A673 (cell line): ENCODE data around the gene RAB3C.

Experiments used
- EZH2 ChIP-seq: fragments of 200-600 bp; sonication (generic); IDR thresholded peaks from 2 replicates; pipeline ENCODE4 v1.6.1; 2017; ENCODE audit warnings: borderline replicate concordance, low read depth, mild to moderate bottlenecking, mixed read lengths, antibody characterized with exemption, low read length; ENCODE audit not compliant: poor library complexity, severe bottlenecking
- TF ChIP-seq, protein P1 (sequence below): fragments of 300-800, 200-600 bp; sonication (generic); conservative IDR thresholded peaks from 2 replicates; pipeline ENCODE4 v1.5.1; 2017; ENCODE audit warnings: low read depth, mild to moderate bottlenecking, antibody characterized with exemption, low read length, moderate library complexity, mixed read lengths

DNA sequence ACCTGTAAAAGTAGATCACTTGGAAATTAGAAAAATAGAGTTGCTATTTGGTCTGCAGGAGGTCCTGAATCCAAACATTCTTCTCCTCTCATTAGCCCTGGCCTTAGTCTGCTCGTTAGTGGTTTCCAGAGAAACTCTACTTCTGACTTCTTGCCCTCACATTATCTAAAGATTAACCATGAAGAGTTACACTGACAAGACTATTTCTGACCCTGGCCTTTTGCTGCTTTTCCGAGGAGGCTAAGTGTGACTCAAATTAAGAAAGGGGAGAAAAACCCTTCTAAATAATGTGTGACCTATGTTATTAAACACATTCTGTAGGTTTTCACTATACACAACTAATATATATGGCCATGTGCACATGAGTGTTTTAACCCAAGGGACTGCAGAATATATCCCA, 302.4 kb downstream of the RAB3C start:
- TF ChIP-seq, protein P1, sequence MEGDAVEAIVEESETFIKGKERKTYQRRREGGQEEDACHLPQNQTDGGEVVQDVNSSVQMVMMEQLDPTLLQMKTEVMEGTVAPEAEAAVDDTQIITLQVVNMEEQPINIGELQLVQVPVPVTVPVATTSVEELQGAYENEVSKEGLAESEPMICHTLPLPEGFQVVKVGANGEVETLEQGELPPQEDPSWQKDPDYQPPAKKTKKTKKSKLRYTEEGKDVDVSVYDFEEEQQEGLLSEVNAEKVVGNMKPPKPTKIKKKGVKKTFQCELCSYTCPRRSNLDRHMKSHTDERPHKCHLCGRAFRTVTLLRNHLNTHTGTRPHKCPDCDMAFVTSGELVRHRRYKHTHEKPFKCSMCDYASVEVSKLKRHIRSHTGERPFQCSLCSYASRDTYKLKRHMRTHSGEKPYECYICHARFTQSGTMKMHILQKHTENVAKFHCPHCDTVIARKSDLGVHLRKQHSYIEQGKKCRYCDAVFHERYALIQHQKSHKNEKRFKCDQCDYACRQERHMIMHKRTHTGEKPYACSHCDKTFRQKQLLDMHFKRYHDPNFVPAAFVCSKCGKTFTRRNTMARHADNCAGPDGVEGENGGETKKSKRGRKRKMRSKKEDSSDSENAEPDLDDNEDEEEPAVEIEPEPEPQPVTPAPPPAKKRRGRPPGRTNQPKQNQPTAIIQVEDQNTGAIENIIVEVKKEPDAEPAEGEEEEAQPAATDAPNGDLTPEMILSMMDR = no peak
- no peak for TF ChIP-seq EZH2
